Esophagus (tissue), 2 donors: ENCODE data around the gene OPN1MW2. TPM values are rescaled to one million over a fixed set of nuclear protein-coding genes. Genes with fewer than 3 reads are reported as not detected.
"Not testable (repeated sequence)": the region's sequence is repeated elsewhere in the genome, so short reads cannot be mapped to it uniquely, and the experiment has no call there.

Source experiments
- H3K27ac ChIP-seq, 2 donors: one replicate each; pipeline ENCODE4 v1.5.1; 2013; ENCODE audit warnings: low read depth in 2 of 2, mild to moderate bottlenecking in 2 of 2, inconsistent platforms in 1 of 2, low read length in 1 of 2, moderate library complexity in 1 of 2
- H3K27me3 ChIP-seq, 2 donors: one replicate each; pipeline ENCODE4 v1.6.1; 2013; ENCODE audit warnings: low read length in 2 of 2, control low read depth in 1 of 2, mild to moderate bottlenecking in 1 of 2; ENCODE audit not compliant: insufficient read depth in 2 of 2, control insufficient read depth in 1 of 2
- H3K36me3 ChIP-seq, 2 donors: one replicate each; pipeline ENCODE4 v1.6.1; 2013; ENCODE audit warnings: low read length in 1 of 2; ENCODE audit not compliant: control insufficient read depth in 2 of 2, insufficient read depth in 2 of 2
- H3K4me1 ChIP-seq, 2 donors: one replicate each; pipeline ENCODE4 v1.6.1; 2013; ENCODE audit warnings: low read length in 1 of 2; ENCODE audit not compliant: control insufficient read depth in 2 of 2, insufficient read depth in 2 of 2
- H3K4me3 ChIP-seq, 2 donors: one replicate each; pipeline ENCODE4 v1.5.1; 2013; ENCODE audit warnings: low read length in 2 of 2, mild to moderate bottlenecking in 2 of 2, low read depth in 1 of 2, moderate library complexity in 1 of 2
- H3K9me3 ChIP-seq, 2 donors: one replicate each; pipeline ENCODE4 v1.6.1; 2013; ENCODE audit warnings: mild to moderate bottlenecking in 2 of 2, low read depth in 1 of 2, low read length in 1 of 2, moderate library complexity in 1 of 2; ENCODE audit not compliant: control insufficient read depth in 2 of 2, insufficient read depth in 1 of 2
- WGBS, 2 donors: extraction: QIAGEN DNeasy Blood & Tissue Kit; methylation state at CpG; one replicate each; pipeline ENCODE4 v1.1.7; 2013; 5-methylcytosine and 5-hydroxymethylcytosine counted together
- polyA plus RNA-seq, 2 donors: library from polyadenylated mRNA; stranded (reverse); fragments of 200-250 nt; gene quantifications; one replicate each; pipeline ENCODE4 v1.2.3, GENCODE V29; 2013
- donor health status: healthy with polysubstance abuse.
- donor health status: Bipolar disorder and iron deficiency.

OPN1MW2 gene
- not detected for polyA plus RNA-seq

- H3K9me3 ChIP-seq, H3K4me1 ChIP-seq, H3K36me3 ChIP-seq, H3K4me3 ChIP-seq, H3K27ac ChIP-seq, H3K27me3 ChIP-seq: not testable (repeated sequence)
- no CpG with 5 or more reads among the region's 16 CpGs for WGBS, 2 donors
Measured at GRCh38 chrX:154219456-154219855, at the start of gene OPN1MW2. TSS of gene OPN1MW2 (plus strand) at chrX:154219756. CDS start at chrX:154219816, 60 bp downstream.

- not testable (repeated sequence) for H3K9me3 ChIP-seq, H3K4me3 ChIP-seq, H3K4me1 ChIP-seq, H3K36me3 ChIP-seq, H3K27ac ChIP-seq, H3K27me3 ChIP-seq
- WGBS, 2 donors, result no CpG with 5 or more reads among the region's 11 CpGs
Measured at GRCh38 chrX:154172535-154172943, 47.0 kb upstream of the OPN1MW2 start.

GRCh38 chrX:154174356-154174755 is 45.2 kb upstream of the OPN1MW2 start:
- not testable (repeated sequence) for H3K4me3 ChIP-seq, H3K27ac ChIP-seq, H3K9me3 ChIP-seq, H3K36me3 ChIP-seq, H3K27me3 ChIP-seq, H3K4me1 ChIP-seq
- no CpG with 5 or more reads among the region's 10 CpGs for WGBS, 2 donors

GRCh38 chrX:154182296-154182695 is 37.3 kb upstream of the OPN1MW2 start, which contains the start of gene OPN1MW:
TSS of gene OPN1MW (plus strand) at chrX:154182596. CDS start at chrX:154182678, 82 bp downstream.
- not testable (repeated sequence) for H3K27ac ChIP-seq, H3K4me3 ChIP-seq, H3K4me1 ChIP-seq, H3K9me3 ChIP-seq, H3K27me3 ChIP-seq, H3K36me3 ChIP-seq
- no CpG with 5 or more reads among the region's 14 CpGs for WGBS, 2 donors

GRCh38 chrX:154183794-154184193 is 35.8 kb upstream of the OPN1MW2 start:
- H3K4me3 ChIP-seq, H3K9me3 ChIP-seq, H3K27me3 ChIP-seq, H3K4me1 ChIP-seq, H3K27ac ChIP-seq, H3K36me3 ChIP-seq: not testable (repeated sequence)
- WGBS, 2 donors, result no CpG with 5 or more reads among the region's 8 CpGs

- not testable (repeated sequence) for H3K27me3 ChIP-seq, H3K36me3 ChIP-seq, H3K4me1 ChIP-seq, H3K9me3 ChIP-seq, H3K4me3 ChIP-seq, H3K27ac ChIP-seq
- no CpG with 5 or more reads among the region's 8 CpGs for WGBS, 2 donors
Measured at GRCh38 chrX:154192846-154193245, 26.7 kb upstream of the OPN1MW2 start.

- H3K9me3 ChIP-seq, H3K4me1 ChIP-seq, H3K4me3 ChIP-seq, H3K27ac ChIP-seq, H3K36me3 ChIP-seq, H3K27me3 ChIP-seq: not testable (repeated sequence)
- WGBS, 2 donors, result no CpG with 5 or more reads among the region's 2 CpGs
Measured at GRCh38 chrX:154194316-154194715, 25.2 kb upstream of the OPN1MW2 start.

- H3K27ac ChIP-seq, H3K27me3 ChIP-seq, H3K4me3 ChIP-seq, H3K36me3 ChIP-seq, H3K4me1 ChIP-seq, H3K9me3 ChIP-seq: not testable (repeated sequence)
- no CpG with 5 or more reads among the region's 15 CpGs for WGBS, 2 donors
Measured at GRCh38 chrX:154196466-154196865, 23.1 kb upstream of the OPN1MW2 start.

GRCh38 chrX:154209670-154210418 is 9.7 kb upstream of the OPN1MW2 start:
- H3K27ac ChIP-seq, H3K36me3 ChIP-seq, H3K4me3 ChIP-seq, H3K9me3 ChIP-seq, H3K4me1 ChIP-seq, H3K27me3 ChIP-seq: not testable (repeated sequence)
- WGBS, 2 donors, result no CpG with 5 or more reads among the region's 21 CpGs

GRCh38 chrX:154211057-154211456 is 8.5 kb upstream of the OPN1MW2 start:
- not testable (repeated sequence) for H3K36me3 ChIP-seq, H3K27ac ChIP-seq, H3K4me1 ChIP-seq, H3K27me3 ChIP-seq, H3K9me3 ChIP-seq, H3K4me3 ChIP-seq
- 74 to 89% methylated on average over 5 of the region's 9 CpGs for WGBS, 2 donors
